H1 (cell line): Measurements from ENCODE around the gene CREB3. TPM values are rescaled to one million over a fixed set of nuclear protein-coding genes. Genes with fewer than 3 reads are reported as not detected.

Experiments used
- JUN ChIP-seq: IDR thresholded peaks from 2 replicates; pipeline ENCODE4 v1.6.1; 2011; ENCODE audit warnings: low read depth, mild to moderate bottlenecking, improper control_type of control experiment, low read length
- POLR2A ChIP-seq, 2 experiments: IDR thresholded peaks; 1 replicate in 1 of 2; 2 replicates in 1 of 2; pipeline ENCODE4 v1.6.1; 2011; ENCODE audit warnings: low read depth in 2 of 2, low read length in 2 of 2, mild to moderate bottlenecking in 2 of 2; ENCODE audit errors: control extremely low read depth in 1 of 2
- POLR2AphosphoS5 ChIP-seq: IDR thresholded peaks from 2 replicates; pipeline ENCODE4 v1.6.1; 2011; ENCODE audit warnings: low read depth, low read length
- polyA plus RNA-seq, 7 experiments: library from polyadenylated mRNA; depleted of rRNA in 3 of 7; stranded (reverse) in 5 of 7; unstranded in 2 of 7; fragments of >200 nt in 5 of 7; fragments of 200-250 nt in 2 of 7; gene quantifications; 1 replicate in 5 of 7; 2 replicates in 1 of 7; 4 replicates in 1 of 7; pipeline versions ENCODE4 v1.2.1 to v1.2.3, GENCODE V29; 2011 to 2013; ENCODE audit warnings: missing spikeins in 2 of 7, mixed read lengths in 2 of 7
- total RNA-seq: library from RNA; stranded (reverse); fragmentation: NEBNext Ultra II Directional; extraction: Animal tissue kit (Norgen Biotek cat#: 25700); gene quantifications from 2 replicates; pipeline ENCODE4 v1.2.1, GENCODE V29; 2021
- TF ChIP-seq, protein P1 (sequence below): fragments of 300-600 bp; sonication (generic); IDR thresholded peaks from 2 replicates; pipeline ENCODE4 v1.7.1; 2012; ENCODE audit warnings: low read length, moderate library complexity, mild to moderate bottlenecking, inconsistent platforms; ENCODE audit not compliant: insufficient replicate concordance

CREB3 gene
- total and polyA plus RNA-seq, 2 of the 8 experiments (the other 6 are each of a cell fraction or from before 2014, with no cell fraction given) = 24.4 to 25.7 TPM

DNA sequence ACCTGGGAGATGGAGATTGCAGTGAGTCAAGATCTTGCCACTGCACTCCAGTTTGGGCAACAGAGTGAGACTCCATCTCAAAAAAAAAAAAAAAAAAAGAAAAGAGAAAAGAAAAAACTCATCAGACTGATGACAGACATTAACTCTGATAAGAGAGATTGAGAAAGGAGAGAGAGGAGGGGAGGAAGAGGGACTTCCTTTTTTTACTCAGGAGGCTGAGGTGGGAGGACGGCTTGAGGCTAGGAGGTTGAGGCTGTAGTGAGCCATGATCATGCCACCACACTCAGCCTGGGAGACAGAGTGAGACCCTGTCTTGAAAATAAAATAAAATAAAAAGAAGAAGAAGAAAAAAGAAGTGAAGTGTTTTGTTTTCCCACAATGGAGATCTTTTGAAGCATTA lies 31.3 kb downstream of the CREB3 start (continued):
- TF ChIP-seq, protein P1, sequence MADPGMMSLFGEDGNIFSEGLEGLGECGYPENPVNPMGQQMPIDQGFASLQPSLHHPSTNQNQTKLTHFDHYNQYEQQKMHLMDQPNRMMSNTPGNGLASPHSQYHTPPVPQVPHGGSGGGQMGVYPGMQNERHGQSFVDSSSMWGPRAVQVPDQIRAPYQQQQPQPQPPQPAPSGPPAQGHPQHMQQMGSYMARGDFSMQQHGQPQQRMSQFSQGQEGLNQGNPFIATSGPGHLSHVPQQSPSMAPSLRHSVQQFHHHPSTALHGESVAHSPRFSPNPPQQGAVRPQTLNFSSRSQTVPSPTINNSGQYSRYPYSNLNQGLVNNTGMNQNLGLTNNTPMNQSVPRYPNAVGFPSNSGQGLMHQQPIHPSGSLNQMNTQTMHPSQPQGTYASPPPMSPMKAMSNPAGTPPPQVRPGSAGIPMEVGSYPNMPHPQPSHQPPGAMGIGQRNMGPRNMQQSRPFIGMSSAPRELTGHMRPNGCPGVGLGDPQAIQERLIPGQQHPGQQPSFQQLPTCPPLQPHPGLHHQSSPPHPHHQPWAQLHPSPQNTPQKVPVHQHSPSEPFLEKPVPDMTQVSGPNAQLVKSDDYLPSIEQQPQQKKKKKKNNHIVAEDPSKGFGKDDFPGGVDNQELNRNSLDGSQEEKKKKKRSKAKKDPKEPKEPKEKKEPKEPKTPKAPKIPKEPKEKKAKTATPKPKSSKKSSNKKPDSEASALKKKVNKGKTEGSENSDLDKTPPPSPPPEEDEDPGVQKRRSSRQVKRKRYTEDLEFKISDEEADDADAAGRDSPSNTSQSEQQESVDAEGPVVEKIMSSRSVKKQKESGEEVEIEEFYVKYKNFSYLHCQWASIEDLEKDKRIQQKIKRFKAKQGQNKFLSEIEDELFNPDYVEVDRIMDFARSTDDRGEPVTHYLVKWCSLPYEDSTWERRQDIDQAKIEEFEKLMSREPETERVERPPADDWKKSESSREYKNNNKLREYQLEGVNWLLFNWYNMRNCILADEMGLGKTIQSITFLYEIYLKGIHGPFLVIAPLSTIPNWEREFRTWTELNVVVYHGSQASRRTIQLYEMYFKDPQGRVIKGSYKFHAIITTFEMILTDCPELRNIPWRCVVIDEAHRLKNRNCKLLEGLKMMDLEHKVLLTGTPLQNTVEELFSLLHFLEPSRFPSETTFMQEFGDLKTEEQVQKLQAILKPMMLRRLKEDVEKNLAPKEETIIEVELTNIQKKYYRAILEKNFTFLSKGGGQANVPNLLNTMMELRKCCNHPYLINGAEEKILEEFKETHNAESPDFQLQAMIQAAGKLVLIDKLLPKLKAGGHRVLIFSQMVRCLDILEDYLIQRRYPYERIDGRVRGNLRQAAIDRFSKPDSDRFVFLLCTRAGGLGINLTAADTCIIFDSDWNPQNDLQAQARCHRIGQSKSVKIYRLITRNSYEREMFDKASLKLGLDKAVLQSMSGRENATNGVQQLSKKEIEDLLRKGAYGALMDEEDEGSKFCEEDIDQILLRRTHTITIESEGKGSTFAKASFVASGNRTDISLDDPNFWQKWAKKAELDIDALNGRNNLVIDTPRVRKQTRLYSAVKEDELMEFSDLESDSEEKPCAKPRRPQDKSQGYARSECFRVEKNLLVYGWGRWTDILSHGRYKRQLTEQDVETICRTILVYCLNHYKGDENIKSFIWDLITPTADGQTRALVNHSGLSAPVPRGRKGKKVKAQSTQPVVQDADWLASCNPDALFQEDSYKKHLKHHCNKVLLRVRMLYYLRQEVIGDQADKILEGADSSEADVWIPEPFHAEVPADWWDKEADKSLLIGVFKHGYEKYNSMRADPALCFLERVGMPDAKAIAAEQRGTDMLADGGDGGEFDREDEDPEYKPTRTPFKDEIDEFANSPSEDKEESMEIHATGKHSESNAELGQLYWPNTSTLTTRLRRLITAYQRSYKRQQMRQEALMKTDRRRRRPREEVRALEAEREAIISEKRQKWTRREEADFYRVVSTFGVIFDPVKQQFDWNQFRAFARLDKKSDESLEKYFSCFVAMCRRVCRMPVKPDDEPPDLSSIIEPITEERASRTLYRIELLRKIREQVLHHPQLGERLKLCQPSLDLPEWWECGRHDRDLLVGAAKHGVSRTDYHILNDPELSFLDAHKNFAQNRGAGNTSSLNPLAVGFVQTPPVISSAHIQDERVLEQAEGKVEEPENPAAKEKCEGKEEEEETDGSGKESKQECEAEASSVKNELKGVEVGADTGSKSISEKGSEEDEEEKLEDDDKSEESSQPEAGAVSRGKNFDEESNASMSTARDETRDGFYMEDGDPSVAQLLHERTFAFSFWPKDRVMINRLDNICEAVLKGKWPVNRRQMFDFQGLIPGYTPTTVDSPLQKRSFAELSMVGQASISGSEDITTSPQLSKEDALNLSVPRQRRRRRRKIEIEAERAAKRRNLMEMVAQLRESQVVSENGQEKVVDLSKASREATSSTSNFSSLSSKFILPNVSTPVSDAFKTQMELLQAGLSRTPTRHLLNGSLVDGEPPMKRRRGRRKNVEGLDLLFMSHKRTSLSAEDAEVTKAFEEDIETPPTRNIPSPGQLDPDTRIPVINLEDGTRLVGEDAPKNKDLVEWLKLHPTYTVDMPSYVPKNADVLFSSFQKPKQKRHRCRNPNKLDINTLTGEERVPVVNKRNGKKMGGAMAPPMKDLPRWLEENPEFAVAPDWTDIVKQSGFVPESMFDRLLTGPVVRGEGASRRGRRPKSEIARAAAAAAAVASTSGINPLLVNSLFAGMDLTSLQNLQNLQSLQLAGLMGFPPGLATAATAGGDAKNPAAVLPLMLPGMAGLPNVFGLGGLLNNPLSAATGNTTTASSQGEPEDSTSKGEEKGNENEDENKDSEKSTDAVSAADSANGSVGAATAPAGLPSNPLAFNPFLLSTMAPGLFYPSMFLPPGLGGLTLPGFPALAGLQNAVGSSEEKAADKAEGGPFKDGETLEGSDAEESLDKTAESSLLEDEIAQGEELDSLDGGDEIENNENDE = no peak
- TF ChIP-seq JUN = no peak
- no peak for TF ChIP-seq POLR2A (IDR thresholded peaks at IDR 0.05; ENCODE audit: control extremely low read depth in 1 of 2, low read depth in 2 of 2, low read length in 2 of 2)
- no peak for TF ChIP-seq POLR2AphosphoS5
